GM19193 (cell line): ENCODE measurements around the gene CCNYL1.

ENCODE experiments used
- POLR2A ChIP-seq: IDR thresholded peaks from 4 replicates; pipeline ENCODE4 v1.6.1; 2011; ENCODE audit not compliant: insufficient read depth, insufficient read length; ENCODE audit errors: extremely low read depth

The CCNYL1 gene

GRCh38 chr2:207771421-207771820 lies 60.0 kb downstream of the CCNYL1 start:
- TF ChIP-seq POLR2A = no peak

GRCh38 chr2:207772081-207772843 lies 60.8 kb downstream of the CCNYL1 start:
- no peak for TF ChIP-seq POLR2A

- TF ChIP-seq POLR2A = no peak
These were observed 61.4 kb downstream of the CCNYL1 start for GRCh38 chr2:207772844-207773205.

GRCh38 chr2:207775473-207775872 lies 64.0 kb downstream of the CCNYL1 start:
- TF ChIP-seq POLR2A = no peak

GRCh38 chr2:207777124-207777523 lies 65.7 kb downstream of the CCNYL1 start:
- TF ChIP-seq POLR2A = no peak

- no peak for TF ChIP-seq POLR2A
These were observed 67.0 kb downstream of the CCNYL1 start for GRCh38 chr2:207778298-207778882.

GRCh38 chr2:207779523-207779922 lies 68.1 kb downstream of the CCNYL1 start:
- TF ChIP-seq POLR2A = no peak

- TF ChIP-seq POLR2A = no peak
These were observed 71.0 kb downstream of the CCNYL1 start for GRCh38 chr2:207782238-207783030.

GRCh38 chr2:207783514-207783913 lies 72.1 kb downstream of the CCNYL1 start:
- TF ChIP-seq POLR2A = no peak

- no peak for TF ChIP-seq POLR2A
These were observed 73.5 kb downstream of the CCNYL1 start for GRCh38 chr2:207784898-207785297.

- TF ChIP-seq POLR2A = no peak
These were observed 75.6 kb downstream of the CCNYL1 start for GRCh38 chr2:207787017-207787416.

GRCh38 chr2:207787800-207788199 lies 76.4 kb downstream of the CCNYL1 start:
- TF ChIP-seq POLR2A = no peak

GRCh38 chr2:207790898-207791297 lies 79.5 kb downstream of the CCNYL1 start:
- TF ChIP-seq POLR2A = no peak

GRCh38 chr2:207791579-207792243 lies 80.3 kb downstream of the CCNYL1 start:
- TF ChIP-seq POLR2A = no peak

- TF ChIP-seq POLR2A = no peak
These were observed 80.9 kb downstream of the CCNYL1 start for GRCh38 chr2:207792244-207792785.
